CD4-positive, alpha-beta T cell treated with Interleukin-10 for 1 hour (primary cell): ENCODE results near the gene RLBP1.

Experiments
- DNase-seq: peaks from one replicate; pipeline ENCODE4 v3.0.0-alpha.2; 2020

RLBP1 gene

DNA sequence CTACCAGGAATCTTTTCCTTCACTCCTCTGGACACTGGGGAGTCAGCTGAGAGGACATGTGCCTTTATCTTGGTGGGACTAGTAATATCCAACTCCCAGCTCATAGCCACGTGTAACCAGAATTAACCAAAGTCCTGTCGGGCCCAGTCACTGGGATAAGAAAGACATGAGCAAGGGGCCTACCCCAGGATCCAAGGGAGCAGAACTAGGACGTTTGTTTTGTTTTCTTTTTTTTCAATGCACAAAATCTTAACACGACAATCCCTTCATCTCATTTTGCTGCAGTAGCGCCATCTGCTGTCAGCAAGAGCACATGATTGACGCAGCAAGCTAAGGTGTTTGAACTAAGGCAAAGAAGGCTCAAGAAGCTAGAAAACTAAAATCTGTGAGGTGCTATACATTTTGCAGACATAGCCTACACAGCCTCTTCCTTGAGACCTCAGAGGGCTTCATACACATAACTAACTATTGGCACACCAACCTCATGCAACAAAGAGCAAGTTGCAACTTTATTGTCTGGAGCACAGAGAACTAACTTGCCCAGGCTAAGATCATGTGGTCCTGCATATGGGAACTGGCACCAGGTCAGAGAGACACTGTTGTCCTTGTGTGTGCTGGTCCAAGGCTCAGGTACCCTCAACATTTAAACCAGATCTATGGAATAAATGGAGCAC is 43.6 kb downstream of the RLBP1 start:
- peak; percentile 70 for DNase-seq

DNA sequence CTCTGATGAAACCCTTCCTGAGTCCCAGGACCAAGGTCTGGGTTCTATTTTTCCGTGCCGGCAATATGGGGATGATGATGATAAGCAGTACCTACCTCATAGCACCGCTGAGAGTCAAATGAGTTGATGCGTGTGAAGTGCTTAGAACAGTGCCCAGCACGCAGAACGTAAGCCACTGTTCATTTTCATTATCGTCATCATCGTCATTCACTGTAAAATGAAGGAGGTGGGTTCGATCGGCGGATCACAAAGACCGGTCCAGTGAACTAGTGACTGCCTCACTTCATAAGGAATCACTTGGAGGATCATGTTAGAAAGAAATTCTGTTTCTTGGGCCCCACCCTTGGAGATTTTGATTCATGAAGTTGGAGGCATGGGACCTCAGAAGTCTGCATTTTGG is 44.3 kb downstream of the RLBP1 start:
- DNase-seq = no peak

DNA sequence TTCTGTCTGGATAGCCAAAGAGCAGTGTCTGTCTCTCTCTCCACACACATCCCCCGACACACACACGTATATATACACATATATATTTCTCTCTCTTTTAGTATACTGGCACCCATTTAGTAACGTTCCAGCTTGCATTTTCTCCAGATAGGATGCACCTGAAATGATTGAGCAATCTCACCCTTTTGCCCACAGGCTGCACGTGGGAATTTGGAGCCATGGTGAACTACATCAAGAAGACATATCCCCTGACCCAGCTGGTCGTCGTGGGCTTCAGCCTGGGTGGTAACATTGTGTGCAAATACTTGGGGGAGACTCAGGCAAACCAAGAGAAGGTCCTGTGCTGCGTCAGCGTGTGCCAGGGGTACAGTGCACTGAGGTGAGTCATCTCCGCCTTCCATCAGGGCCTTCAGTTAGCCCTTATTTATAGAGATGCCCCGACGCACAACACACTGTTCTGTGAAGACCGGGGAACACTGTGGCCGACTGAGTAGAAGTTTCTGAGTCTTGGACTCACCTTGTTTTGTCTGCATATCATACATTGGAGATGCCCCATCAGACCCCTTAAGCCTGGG is 45.7 kb downstream of the RLBP1 start:
- DNase-seq = no peak

DNA sequence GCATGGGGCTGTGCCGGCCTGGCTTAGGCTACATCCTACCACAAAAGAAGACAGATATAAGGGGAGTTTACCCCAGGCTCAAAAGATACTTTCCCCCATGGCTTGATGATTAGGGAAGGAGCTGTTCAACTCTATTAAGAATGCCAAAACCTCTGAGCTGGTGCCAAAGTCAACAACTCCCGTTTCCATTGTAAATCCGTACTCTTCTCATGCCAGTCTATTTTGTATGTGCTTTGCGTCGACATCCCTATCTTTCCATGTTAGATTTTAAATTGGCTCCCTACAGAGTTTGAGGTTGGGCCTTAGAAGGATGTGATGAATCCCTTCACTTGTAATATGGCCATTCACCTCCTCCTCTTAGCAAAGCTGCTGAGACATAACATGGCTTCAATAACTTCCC is 46.9 kb downstream of the RLBP1 start:
- DNase-seq = no peak

DNA sequence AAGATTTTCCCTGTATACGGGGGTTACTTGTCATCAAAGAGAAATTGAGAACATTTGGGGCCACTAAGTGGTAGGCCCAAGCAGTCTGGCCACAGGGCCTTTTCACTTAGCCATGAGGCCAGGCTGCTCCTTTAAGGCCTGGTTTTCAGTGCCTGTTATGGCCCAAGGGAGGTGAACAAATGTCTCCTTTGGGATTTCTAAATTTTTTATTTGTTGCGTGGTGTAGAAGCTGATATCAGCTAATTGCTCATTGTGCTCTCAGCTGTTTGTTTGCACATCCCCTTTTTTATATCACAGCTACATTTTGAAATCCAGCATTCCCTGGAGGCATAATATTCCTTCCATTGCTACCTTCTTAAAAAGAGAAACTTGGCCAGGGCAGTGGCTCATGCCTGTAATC is 48.5 kb downstream of the RLBP1 start:
- DNase-seq = no peak

DNA sequence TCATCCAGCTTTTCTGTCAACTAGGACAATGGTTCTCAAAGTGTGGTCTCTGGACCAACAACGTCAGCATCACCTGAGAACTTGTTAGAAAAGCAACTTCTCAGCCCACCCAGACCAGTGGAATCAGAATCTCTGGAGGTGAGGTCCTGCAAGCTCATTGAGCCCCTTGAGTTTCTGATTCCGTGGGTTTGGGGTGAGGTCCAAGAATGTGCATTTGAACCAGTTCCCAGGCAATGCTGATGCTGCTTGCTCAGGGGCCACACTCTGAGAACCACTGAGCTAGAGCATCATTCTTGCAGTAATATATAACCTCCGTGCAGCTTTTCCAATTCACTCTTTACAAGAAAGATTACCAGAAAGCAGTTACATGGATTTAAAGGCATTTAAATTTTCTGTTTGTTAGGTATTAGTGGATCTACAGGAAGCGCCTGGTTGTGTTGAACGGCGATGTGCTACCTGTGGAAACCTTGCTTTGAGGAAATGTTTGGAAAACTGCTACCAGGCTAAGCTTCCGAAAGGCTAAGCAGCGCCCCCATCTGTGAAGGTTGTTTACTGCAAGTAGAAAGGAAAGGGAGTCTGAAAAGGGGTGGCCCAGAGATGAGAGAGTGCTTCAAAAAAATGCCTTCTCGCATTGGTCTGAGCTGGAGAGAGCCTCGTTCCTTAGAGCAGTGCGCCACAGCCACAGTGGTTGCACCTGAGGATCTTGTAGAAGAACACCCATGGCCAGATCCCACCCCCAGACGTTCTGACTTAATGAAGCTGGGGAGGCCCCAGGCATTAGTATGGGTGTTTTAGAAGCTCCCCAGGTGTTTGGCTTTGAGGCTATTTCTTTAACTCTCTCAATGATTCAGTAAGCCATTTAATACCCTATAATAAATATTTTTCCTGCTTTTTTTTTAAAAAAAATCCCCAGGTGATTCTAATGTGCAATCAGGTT is 50.0 kb downstream of the RLBP1 start:
- DNase-seq = peak; percentile 39

DNA sequence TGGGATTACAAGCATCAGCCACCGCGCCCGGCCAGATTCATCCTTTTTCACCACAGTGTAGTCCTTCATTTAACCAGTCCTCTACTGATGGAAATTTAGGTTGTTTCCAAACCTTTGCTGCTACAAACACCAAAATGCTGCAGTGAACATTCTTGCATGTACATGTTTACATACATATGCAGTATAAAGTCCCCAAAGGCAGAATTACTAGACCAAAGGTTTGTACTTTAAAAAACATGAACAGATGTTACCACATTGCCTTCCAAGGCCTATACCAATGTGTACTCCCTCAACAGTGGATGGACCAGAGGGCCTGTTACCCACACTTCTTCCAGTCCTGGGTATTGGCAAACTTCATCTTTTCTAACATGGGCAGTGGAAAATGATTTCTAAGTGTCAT is 51.0 kb downstream of the RLBP1 start:
- no peak for DNase-seq

DNA sequence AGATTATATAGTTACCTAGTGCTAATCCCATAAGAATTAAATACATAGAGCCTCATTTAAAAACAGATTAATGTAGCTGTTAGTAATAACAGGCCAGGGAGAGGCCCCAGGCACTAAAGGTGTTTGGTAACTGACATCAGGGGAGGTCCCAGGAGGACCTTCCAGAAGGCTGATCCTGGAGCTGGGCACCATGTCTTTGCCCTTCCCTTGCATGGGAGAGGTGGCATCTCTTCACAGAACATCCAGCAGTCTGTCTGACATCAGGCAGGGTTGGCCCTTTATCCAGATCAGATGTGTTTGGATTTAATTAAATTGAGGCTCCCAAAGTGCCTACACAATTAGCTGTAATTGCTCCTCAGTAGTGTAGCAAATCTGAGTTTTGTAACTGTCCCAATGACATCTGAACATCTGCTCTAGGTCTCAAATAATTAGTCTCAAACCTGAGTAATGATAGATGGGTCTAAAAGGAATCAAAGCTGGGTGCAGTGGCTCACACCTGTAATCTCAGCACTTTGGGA is 53.0 kb downstream of the RLBP1 start:
- no peak for DNase-seq

DNA sequence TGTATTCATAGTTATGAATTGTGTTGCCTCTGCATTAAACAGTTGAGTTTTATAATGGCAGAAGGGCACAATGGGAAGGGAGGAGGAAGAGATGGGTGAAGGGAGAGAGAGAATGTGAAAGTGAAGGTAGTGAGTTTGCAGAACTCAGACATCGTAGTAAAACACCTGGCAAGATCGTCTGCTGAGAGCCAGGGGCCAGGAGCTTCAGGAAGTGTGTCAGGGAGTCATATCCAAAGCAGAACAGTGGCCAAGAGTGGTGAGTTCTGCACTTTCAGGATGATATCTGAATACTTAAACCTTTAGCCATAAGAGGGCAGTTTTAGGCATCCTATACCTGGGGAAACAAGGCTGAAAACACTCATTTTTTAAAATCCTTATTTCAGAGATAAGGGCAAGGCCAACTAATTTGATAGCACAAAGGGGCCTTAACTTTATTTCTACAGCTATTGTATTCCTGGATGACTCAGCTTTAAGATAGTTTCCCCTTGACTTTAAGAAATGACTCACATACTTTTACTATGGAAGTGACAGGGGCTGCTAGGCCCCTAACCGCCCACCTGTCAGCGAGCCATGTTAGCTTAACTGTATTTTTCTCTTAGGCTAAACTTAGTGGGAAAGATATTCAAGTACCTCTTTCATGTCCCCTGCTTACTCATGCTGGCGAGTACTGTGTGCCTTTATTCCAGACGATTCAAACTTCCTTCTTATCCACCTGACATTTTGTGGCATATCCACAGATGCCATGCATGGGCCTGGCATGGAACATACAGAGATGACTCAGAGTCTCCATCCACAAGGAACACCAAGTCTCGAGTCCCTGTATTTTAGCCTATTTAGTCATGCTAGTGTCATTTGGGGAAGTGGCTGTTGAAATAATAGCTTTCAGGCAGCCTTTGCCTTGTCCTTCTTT is 53.9 kb downstream of the RLBP1 start:
- no peak for DNase-seq

DNA sequence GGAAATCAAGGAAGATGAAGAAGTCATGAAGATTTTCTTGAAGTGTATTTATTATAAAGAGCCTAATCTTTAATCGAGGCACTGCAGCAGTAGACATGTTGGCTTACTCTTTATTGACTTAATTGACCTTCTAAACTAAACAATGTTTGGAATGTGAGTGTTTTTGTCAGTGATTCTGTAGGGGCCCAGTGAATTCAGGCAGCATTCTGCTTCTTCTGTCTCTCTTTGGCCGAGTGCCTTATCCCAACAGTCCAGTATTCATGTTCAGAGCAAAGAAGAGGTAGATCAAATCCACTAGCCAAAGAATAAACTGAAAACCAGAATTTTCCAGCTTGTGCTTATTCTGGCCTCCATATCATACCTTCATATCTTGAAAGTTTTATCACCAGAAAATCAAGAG is 55.7 kb downstream of the RLBP1 start:
- no peak for DNase-seq

DNA sequence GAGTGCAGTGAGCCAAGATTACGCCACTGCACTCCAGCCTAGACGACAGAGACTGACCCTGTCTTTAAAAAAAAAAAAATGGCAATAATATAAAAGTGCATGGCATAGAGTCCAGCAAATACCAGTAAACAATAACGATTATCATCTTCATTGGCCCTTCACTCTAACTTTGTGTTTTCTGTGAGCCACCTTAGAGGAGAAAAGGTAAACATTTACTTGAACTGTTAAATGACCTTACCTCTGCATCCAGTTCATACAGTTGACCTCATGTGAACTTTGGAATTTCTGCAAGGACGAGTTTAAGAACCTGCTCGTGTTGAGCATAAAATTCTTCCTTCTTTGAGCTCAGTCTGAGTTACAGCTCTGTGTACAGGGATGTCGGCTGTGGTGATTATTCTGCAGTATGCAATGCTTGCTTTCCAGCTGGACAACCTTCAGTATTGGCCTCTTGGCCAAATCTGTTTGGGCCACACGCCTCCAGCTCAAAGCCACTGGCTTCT is 56.6 kb downstream of the RLBP1 start:
- DNase-seq = no peak

DNA sequence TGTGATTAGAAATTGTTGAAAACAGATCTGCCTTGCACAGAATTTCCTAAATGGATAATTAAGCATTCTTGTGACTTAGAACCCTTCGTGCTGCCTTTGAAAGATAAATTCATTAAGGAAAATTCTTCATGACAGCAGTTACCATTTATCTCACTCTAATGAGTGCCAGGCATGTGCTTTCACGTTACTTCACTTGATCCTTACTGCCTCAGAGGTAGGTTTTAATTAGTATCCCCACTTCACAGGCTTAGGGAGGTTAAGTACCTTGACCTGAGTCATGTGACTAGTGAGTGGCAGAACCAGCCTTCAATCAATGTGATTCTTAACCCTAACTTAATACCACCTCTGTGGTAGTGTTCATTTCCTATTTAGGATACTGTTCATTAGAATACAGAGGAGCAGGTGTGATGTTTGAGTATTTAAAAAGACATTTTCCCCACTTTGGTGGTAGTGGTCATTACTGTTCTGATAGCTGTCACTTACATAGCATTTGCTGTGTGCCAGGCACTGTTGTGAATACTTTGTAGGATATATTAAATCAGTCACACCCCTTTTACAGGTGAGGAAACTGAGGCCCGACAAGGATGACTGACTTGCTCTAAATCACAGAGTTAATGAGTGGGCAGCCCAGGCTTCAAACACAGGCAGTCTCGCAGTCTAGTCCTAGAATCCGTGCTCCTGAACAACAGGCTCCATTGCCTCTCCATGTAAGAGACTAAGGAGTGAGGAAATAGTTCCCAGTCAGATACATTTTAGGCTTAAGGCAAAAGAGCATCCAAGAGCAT is 57.9 kb downstream of the RLBP1 start:
- DNase-seq = no peak

DNA sequence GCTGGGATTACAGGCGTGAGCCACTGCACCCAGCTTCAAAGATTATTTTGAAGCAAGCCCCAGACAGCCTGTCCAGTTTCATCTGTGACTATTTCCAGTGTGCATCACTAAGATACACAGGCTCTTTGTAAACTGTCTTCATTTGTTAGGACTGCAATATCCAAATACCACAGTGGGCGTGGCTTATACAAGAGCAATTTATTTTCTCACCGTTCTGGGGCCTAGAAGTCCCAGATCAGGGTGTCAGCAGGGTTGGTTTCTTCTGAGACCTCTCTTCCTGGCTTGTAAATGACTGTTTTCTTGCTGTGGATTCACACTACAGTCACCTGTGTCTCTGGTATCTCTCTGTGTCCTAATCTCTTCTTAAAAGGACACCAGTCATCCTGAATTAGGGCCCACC is 59.7 kb downstream of the RLBP1 start:
- DNase-seq = no peak
